ENCODE measurements around the gene CACTIN.
A peak's percentile ranks its signal among the peaks of the same experiment; 100 is the strongest.

The CACTIN gene

DNA sequence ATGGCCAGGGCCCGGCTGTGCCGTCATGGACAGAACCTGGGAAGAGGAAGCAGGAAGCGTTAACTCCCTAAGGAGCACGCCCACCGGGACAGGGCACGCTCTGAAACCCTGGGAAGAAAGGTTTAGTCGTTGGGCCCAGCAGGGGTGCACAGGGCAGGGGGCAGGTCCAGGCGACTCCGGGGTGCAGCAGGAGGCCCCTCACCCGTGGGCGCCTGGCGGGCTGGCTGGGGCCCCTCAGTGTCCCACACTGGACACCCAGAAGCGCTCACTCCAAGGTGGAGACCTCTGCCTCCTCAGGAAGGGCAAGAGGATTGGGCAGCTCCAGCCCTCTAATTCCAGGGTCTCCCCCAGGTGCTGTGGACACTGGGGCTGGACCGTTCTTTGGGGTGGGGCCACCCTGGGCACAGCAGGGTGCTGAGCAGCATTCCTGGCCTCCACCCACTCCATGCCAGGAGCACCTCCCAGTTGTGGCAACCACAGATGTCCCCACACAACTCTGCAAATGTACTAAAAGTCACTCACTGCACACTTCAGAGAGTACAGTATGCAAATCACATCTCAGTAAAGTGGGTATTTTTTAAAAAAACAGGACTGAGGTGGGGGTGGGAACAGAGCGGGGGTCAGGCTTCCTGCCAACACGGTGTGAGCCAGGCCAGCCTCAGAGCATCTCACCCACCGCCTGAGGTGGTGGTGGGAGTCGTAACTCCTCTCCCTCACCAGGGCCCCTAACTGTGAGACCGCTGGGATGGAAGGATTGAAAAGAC lies 38.5 kb upstream of the CACTIN start:
- TF ChIP-seq, protein P1, sequence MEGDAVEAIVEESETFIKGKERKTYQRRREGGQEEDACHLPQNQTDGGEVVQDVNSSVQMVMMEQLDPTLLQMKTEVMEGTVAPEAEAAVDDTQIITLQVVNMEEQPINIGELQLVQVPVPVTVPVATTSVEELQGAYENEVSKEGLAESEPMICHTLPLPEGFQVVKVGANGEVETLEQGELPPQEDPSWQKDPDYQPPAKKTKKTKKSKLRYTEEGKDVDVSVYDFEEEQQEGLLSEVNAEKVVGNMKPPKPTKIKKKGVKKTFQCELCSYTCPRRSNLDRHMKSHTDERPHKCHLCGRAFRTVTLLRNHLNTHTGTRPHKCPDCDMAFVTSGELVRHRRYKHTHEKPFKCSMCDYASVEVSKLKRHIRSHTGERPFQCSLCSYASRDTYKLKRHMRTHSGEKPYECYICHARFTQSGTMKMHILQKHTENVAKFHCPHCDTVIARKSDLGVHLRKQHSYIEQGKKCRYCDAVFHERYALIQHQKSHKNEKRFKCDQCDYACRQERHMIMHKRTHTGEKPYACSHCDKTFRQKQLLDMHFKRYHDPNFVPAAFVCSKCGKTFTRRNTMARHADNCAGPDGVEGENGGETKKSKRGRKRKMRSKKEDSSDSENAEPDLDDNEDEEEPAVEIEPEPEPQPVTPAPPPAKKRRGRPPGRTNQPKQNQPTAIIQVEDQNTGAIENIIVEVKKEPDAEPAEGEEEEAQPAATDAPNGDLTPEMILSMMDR (IDR thresholded peaks at IDR 0.05) = no peak
- DNase-seq = no peak
- H3K4me1 Mint-ChIP-seq = peaks cover 37% of the 10 kb centered on the region
- H3K36me3 Mint-ChIP-seq (ENCODE audit: low read depth) = peaks cover 29% of the 10 kb centered on the region
- H3K9me3 Mint-ChIP-seq = no peaks in the 10 kb centered on the region
- H3K4me3 Mint-ChIP-seq = no peak overlapping the region
- no peaks in the 10 kb centered on the region for H3K27me3 Mint-ChIP-seq (ENCODE audit: low read depth, poor library complexity)
- no peak overlapping the region for H3K27ac Mint-ChIP-seq

DNA sequence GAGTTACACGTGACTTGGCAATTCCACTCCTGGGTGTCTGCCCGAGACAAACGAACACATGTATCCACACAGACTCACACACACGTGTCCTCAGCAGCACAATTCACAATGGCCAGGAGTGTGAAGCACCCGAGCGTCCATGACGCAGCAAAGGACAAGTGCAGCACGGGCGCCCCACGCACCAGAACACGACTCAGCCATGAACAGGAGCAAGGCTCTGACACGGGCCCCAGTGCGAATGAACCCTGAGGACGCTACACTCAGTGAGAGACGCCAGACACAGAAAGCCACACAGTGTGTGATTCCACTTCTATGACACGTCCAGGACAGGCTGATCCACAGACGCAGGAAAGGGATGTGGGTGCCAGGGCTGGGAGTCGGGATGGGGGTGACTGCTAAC lies 37.2 kb upstream of the CACTIN start:
- Mint-ChIP-seq H3K4me1 (peaks cover 24% of the 10 kb centered on the region), H3K27me3 (ENCODE audit: low read depth, poor library complexity) (no peaks in the 10 kb centered on the region), H3K9me3 (no peaks in the 10 kb centered on the region), H3K27ac (no peak overlapping the region), H3K36me3 (ENCODE audit: low read depth) (peaks cover 31% of the 10 kb centered on the region), H3K4me3 (no peak overlapping the region)
- DNase-seq = no peak
- TF ChIP-seq, protein P1 (IDR thresholded peaks at IDR 0.05) = no peak

DNA sequence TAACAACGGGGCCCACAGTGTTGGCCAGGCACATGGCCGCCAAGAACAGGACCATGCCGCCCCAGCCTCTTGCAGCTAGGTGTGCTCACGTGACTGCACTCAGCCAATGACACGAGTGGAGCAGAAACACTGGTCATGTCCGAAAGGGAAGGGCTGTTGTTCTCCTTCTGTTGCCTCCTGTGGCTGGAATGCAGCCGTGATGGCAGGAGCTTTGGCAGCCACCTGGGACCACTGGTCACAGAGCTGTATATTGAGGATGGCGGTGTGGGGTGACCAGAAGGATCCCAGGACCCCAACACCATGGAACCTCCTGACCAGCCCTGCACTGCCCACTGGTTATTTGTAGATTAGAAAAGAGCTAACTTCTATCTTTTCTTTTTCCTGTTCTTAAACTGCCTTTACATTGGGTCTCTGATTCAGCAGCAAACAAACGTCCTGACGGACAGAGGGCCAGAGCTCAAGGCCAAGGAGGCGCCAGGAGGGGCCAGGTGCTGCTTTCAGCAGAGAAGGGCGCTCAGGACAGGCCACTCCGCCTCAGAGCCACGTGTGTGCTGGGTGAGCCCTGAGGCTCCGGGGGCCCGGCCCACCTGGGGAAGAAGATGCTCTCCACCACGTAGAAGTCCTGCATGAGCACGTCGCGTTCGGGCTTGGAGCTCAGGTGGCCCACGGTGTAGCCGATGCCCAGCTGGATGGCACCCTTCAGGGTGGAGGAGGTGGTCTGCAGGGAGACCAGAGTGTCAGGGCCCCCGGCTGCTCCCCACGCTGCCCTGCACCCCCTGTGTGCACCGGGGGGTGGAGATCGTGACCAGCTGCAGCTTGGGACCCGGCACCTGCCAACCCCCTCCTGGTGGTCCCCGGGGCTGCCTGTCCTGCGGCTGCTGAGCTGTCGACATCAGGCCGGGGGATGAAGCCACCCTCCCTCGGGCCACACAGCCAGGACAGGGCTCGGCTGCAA lies 35.0 kb upstream of the CACTIN start:
- H3K4me1 Mint-ChIP-seq = peaks cover 8% of the 10 kb centered on the region
- H3K36me3 Mint-ChIP-seq (ENCODE audit: low read depth) = peaks cover 41% of the 10 kb centered on the region
- no peaks in the 10 kb centered on the region for H3K27me3 Mint-ChIP-seq (ENCODE audit: low read depth, poor library complexity)
- no peak overlapping the region for H3K4me3 Mint-ChIP-seq
- no peak overlapping the region for H3K27ac Mint-ChIP-seq
- TF ChIP-seq, protein P1 (IDR thresholded peaks at IDR 0.05) = no peak
- DNase-seq = no peak
- no peaks in the 10 kb centered on the region for H3K9me3 Mint-ChIP-seq

DNA sequence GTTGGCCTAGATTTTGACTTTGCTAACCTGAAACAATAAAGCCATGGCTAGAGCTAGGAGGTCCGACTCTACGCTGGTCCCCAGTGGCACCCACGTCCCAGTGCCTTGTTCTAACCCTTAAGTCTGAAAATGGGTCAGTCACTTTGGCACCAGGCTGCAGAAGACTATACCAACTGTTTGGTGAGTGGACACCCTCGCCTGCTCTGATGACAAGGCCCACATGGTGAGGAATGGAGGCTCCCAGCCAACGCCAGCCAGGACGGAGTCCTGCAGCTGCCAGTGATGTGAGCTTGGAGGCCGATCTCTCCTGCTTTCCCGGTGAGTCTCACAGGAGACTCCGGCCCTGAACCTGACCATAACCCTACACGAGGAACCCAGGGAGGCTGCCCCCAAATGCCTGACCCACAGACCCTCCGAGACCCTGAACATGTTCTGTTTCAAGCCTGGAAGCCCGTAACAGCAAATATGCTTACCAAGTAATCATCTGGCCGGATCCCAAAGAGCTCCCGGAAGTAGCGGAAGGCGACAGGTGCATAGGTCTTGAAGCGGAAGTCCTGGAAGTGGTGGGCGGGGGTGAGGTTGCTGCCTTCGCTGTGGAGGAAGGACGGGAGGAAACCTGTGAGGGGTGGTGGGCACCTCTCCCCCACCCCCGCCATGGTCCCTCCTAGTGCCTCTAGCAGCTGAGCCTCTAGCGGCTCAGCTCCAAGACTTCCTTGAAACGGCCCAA lies 34.1 kb upstream of the CACTIN start:
- H3K27me3 Mint-ChIP-seq (ENCODE audit: low read depth, poor library complexity) = no peaks in the 10 kb centered on the region
- no peak overlapping the region for H3K4me3 Mint-ChIP-seq
- H3K36me3 Mint-ChIP-seq (ENCODE audit: low read depth) = peaks cover 35% of the 10 kb centered on the region
- no peak for DNase-seq
- no peaks in the 10 kb centered on the region for H3K9me3 Mint-ChIP-seq
- TF ChIP-seq, protein P1 (IDR thresholded peaks at IDR 0.05) = no peak
- H3K27ac Mint-ChIP-seq = no peak overlapping the region
- H3K4me1 Mint-ChIP-seq = no peaks in the 10 kb centered on the region

DNA sequence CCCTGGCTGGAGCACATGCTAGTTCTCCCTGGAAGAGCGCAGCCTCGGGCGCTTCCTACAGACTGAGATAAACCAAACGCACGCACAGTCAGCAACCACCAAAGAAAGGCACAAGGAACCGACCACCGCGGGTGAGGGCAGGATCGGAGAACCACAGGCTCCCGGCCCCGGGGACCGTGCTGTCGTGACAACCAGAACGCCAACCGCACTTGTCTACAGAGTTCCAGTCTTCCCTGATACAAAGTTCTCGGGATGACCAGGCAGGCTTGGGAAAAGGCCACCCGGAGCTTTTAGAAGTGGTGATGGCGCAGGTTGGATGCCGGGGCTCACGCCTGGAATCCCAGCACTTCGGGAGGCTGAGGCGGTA lies 33.1 kb upstream of the CACTIN start:
- no peak for DNase-seq
- Mint-ChIP-seq H3K36me3 (ENCODE audit: low read depth) (peaks cover 35% of the 10 kb centered on the region), H3K4me3 (no peak overlapping the region), H3K9me3 (no peaks in the 10 kb centered on the region), H3K4me1 (no peaks in the 10 kb centered on the region), H3K27me3 (ENCODE audit: low read depth, poor library complexity) (no peaks in the 10 kb centered on the region), H3K27ac (peak overlapping the region; percentile 81)
- TF ChIP-seq, protein P1 (IDR thresholded peaks at IDR 0.05) = no peak

Data from nephron progenitor cell (in vitro differentiated cells).